Mammary epithelial cell (primary cell): ENCODE results near the gene RNF103.

Experiments
- CTCF ChIP-seq, 2 donors: IDR thresholded peaks in 1 of 2; conservative IDR thresholded peaks in 1 of 2; 2 replicates each; pipeline ENCODE4 v1.5.1; 2011 to 2012; ENCODE audit warnings: inconsistent platforms in 2 of 2, low read length in 2 of 2, mild to moderate bottlenecking in 2 of 2, control low read depth in 1 of 2, low read depth in 1 of 2; ENCODE audit not compliant: insufficient read depth in 1 of 2; ENCODE audit errors: extremely low read depth in 1 of 2
- EZH2 ChIP-seq: IDR thresholded peaks from 2 replicates; pipeline ENCODE4 v1.6.1; 2012; ENCODE audit warnings: low read length, inconsistent platforms, borderline replicate concordance

GRCh38 chr2:86580560-86580959, 43.1 kb downstream of the RNF103 start:
- TF ChIP-seq CTCF (conservative IDR thresholded peaks at IDR 0.05 in 1 of 2, IDR thresholded peaks at IDR 0.05 in 1 of 2; ENCODE audit: extremely low read depth in 1 of 2, insufficient read depth in 1 of 2, low read depth in 1 of 2, low read length in 2 of 2): no peak
- TF ChIP-seq EZH2: no peak
